NCI-H2081 treated with DMSO at 0.1 percent for 48 hours (cell line): ENCODE data around the gene NR2F1-AS1.

ENCODE experiments used
- DNase-seq: peaks from one replicate; lab custom pipeline; 2025; lab: John Stamatoyannopoulos, UW

Gene NR2F1-AS1

GRCh38 chr5:93384026-93384425 is 197.0 kb downstream of the NR2F1-AS1 start:
- no peak for DNase-seq

- DNase-seq: no peak
Measured at GRCh38 chr5:93382188-93382825, 198.7 kb downstream of the NR2F1-AS1 start.

GRCh38 chr5:93381057-93381456 is 200.0 kb downstream of the NR2F1-AS1 start:
- DNase-seq: no peak

GRCh38 chr5:93378073-93378472 is 202.9 kb downstream of the NR2F1-AS1 start:
- DNase-seq: peak; percentile 9

- DNase-seq: no peak
Measured at GRCh38 chr5:93371893-93372292, 209.1 kb downstream of the NR2F1-AS1 start.

DNA sequence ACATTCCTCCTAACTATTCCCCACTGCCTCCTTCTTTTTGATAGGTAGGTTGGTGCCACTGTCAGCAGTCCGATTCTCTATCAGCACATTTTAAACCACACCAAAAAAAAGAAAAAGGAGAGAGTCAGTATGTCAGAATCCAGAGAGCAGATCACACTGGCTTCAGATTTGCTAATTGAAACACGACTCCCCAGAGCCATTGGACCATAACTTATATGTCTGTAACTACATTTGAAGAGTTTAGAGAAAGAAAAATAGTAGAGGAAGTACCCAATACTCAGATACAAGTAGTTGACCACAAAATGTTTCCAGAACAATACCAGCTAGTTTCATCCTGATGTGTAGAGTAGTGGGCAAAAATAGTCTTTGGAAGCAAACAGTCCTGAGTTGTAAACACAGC is 216.6 kb downstream of the NR2F1-AS1 start:
- no peak for DNase-seq

DNA sequence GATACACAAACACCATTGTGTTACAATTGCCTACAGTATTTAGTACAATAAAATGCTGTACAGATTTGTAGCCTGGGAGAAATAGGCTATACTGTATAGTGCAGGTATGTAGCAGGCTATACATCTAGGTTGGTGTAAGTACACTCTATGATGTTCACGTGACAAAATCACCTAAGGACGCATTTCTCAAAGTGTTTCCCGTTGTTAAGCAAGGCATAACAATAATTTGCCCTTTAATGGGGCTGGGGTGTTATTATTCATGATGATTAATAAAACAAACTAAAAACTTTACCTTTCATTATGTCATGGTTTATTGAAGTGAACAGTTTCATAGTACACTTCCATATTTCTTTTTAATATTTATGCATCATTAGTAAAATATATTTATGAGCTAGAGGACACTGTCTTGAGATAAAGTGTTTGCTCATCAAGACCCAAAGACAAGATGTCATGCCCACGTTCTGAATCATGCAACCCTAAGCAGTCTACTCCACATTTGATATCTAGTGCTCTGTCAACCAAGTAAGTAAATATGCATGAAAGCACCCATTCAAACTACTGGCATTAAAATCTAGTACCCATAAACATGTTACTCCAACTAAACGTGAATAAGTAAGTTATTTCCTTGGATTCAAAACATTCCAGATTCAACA is 220.5 kb downstream of the NR2F1-AS1 start:
- DNase-seq: no peak

DNA sequence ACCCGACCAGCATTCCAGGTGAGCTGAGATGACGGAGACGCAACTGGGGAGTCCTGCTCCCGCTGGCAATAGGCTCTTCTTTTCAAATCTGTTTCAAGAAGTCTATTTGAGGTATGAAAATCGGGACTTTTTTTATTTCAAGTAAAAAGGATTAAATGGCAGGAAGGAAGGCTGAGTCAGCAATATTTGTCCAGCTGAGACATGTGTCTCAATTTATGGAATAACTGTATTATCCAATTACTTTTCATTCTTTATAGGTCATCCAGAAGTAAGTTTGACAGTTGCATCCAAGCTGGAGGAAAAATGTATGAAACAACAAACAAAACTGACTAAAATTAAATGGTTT is 221.1 kb downstream of the NR2F1-AS1 start:
- no peak for DNase-seq
